PC-9 (cell line): ENCODE results near the gene ADAMTS3. TPM values are rescaled to one million over a fixed set of nuclear protein-coding genes. Genes with fewer than 3 reads are reported as not detected.

Source experiments
- BruUV-seq: library from RNA; stranded (reverse); fragments of 400-500 nt; replicated peaks from 2 replicates; lab custom pipeline; 2021; lab: Mats Ljungman, UMichigan
- CTCF ChIA-PET: fragments of 300-600 bp; sonication (Branson Sonifier 250); formaldehyde crosslinking; loops from one replicate; lab custom pipeline; 2022; ENCODE audit warnings: antibody characterized with exemption; lab: Charles Lee
- POLR2A ChIA-PET: fragments of 300-600 bp; sonication (Branson Sonifier 250); formaldehyde crosslinking; loops from one replicate; lab custom pipeline; 2022; ENCODE audit warnings: antibody characterized with exemption; ENCODE audit not compliant: unreplicated experiment; lab: Charles Lee
- DNase-seq, 2 experiments: peaks; one replicate each; pipeline versions ENCODE4 v3.0.0 to v3.0.0-alpha.2; 2015 to 2022; ENCODE audit warnings: mixed read lengths in 1 of 2
- H2AFZ ChIP-seq: fragments of 200-600 bp; sonication (generic); 2 replicates; pipeline ENCODE4 v1.8.1; 2017; ENCODE audit warnings: antibody characterized with exemption
- H3F3A ChIP-seq: fragments of 200-600 bp; sonication (generic); 2 replicates; pipeline ENCODE4 v1.8.1; 2017; ENCODE audit warnings: antibody characterized with exemption, mild to moderate bottlenecking, low read depth; ENCODE audit not compliant: insufficient read depth
- H3K27ac ChIP-seq: fragments of 200-600 bp; sonication (generic); 2 replicates; pipeline ENCODE4 v1.6.1; 2016; ENCODE audit warnings: mixed run types
- H3K27me3 ChIP-seq: fragments of 200-600 bp; sonication (generic); 2 replicates; pipeline ENCODE4 v1.6.1; 2016; ENCODE audit warnings: low read depth, mixed run types; ENCODE audit not compliant: insufficient read depth
- H3K36me3 ChIP-seq: fragments of 200-600 bp; sonication (generic); 2 replicates; pipeline ENCODE4 v1.6.1; 2016; ENCODE audit warnings: low read depth, mixed run types
- H3K4me1 ChIP-seq: fragments of 200-600 bp; sonication (generic); replicated peaks from 2 replicates; pipeline ENCODE4 v1.6.1; 2016; ENCODE audit warnings: mixed run types; ENCODE audit not compliant: insufficient read depth
- H3K4me2 ChIP-seq: fragments of 200-600 bp; sonication (generic); 2 replicates; pipeline ENCODE4 v1.6.1; 2017; ENCODE audit warnings: mixed run types
- H3K4me3 ChIP-seq: fragments of 200-600 bp; sonication (generic); 2 replicates; pipeline ENCODE4 v1.6.1; 2016; ENCODE audit warnings: mixed run types
- H3K79me2 ChIP-seq: fragments of 200-600 bp; sonication (generic); 2 replicates; pipeline ENCODE4 v1.6.1; 2017; ENCODE audit warnings: low read depth, mixed run types
- H3K9me2 ChIP-seq: fragments of 200-600 bp; sonication (generic); 2 replicates; pipeline ENCODE4 v1.8.1; 2017; ENCODE audit warnings: mild to moderate bottlenecking; ENCODE audit not compliant: insufficient read depth
- H3K9me3 ChIP-seq: fragments of 200-600 bp; sonication (generic); 2 replicates; pipeline ENCODE4 v1.8.1; 2016; ENCODE audit warnings: low read depth; ENCODE audit not compliant: insufficient read depth
- H4K20me1 ChIP-seq: fragments of 200-600 bp; sonication (generic); 2 replicates; pipeline ENCODE4 v1.8.1; 2017; ENCODE audit not compliant: insufficient read depth
- CTCF ChIP-seq: fragments of 200-600 bp; sonication (generic); conservative IDR thresholded peaks from 2 replicates; pipeline ENCODE4 v1.6.1; 2017; ENCODE audit warnings: mixed run types, antibody characterized with exemption, mild to moderate bottlenecking, moderate library complexity
- EZH2 ChIP-seq: fragments of 200-600 bp; sonication (generic); IDR thresholded peaks from 2 replicates; pipeline ENCODE4 v1.8.0; 2017; ENCODE audit warnings: antibody characterized with exemption, low read depth
- intact Hi-C: fragments of 100-400 bp; cut with micrococcal nuclease; formaldehyde crosslinking; loops from one replicate; pipeline ENCODE4 v1.10.0; 2022; ENCODE audit not compliant: unreplicated experiment
- total RNA-seq: library from RNA; stranded (reverse); gene quantifications from 2 replicates; pipeline ENCODE4 v1.2.3, GENCODE V29; 2021

ADAMTS3 gene
- total RNA-seq, 1 experiment from 2014 or later: 0.76 TPM

- intact Hi-C loops: no loop called here
- BruUV-seq: no TSS peak
These were observed 278.3 kb downstream of the ADAMTS3 start for GRCh38 chr4:72290737-72291136.

DNA sequence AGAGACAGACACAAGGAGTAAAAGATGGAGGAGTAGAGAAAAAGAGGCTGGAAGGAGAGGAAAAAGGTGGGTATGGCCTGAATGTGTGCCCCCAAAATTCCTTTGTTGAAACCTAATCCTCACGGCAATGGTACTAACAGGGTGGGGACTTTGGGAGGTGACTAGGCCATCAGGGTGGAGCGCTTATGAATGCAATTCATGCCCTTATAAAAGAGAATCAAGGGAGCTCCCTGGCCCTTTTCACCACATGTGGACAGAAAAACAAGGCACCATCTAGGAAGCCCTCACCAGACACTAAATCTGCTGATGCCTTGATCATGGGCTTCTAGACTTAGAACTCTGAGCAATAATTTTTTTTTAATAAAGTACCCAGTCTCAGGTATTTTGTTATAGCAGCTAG lies 282.1 kb downstream of the ADAMTS3 start:
- CTCF ChIA-PET: interaction anchor here (1.2 kb wide), 1 partner anchor 77 kb away, joined by 3 read pairs; no protein-coding TSS in a partner anchor
- POLR2A ChIA-PET: no interaction called here

More at GRCh38 chr4:72290737-72291136, 278.3 kb downstream of the ADAMTS3 start:
- Histone ChIP-seq H3K27ac (no peak overlapping the region), H2AFZ (no peak overlapping the region), H4K20me1 (no peaks in the 10 kb centered on the region), H3K9me2 (no peaks in the 10 kb centered on the region), H3K36me3 (no peaks in the 10 kb centered on the region), H3F3A (no peaks in the 10 kb centered on the region), H3K27me3 (no peaks in the 10 kb centered on the region), H3K9me3 (no peaks in the 10 kb centered on the region), H3K4me1 (no peaks in the 10 kb centered on the region), H3K4me2 (no peak overlapping the region), H3K4me3 (no peak overlapping the region), H3K79me2 (no peaks in the 10 kb centered on the region)
- TF ChIP-seq EZH2 (no peak), CTCF (no peak)
- DNase-seq: no peak
- CTCF ChIA-PET: no interaction called here
- POLR2A ChIA-PET: no interaction called here

GRCh38 chr4:72286185-72286584 lies 282.8 kb downstream of the ADAMTS3 start:
- no peak overlapping the region for H3K27ac ChIP-seq
- no peaks in the 10 kb centered on the region for H3K9me3 ChIP-seq
- H4K20me1 ChIP-seq: no peaks in the 10 kb centered on the region
- POLR2A ChIA-PET: no interaction called here
- no peak for DNase-seq
- H3F3A ChIP-seq: no peaks in the 10 kb centered on the region
- no TSS peak for BruUV-seq
- H3K4me1 ChIP-seq: no peaks in the 10 kb centered on the region
- CTCF ChIA-PET: interaction anchor here (0.5 to 1.2 kb wide), 4 partner anchors 76 to 520 kb away, joined by 3 to 5 read pairs (median 4); no protein-coding TSS in a partner anchor
- TF ChIP-seq EZH2: no peak
- peak; percentile 63 for TF ChIP-seq CTCF
- no peaks in the 10 kb centered on the region for H3K27me3 ChIP-seq
- intact Hi-C loops: loop anchor here (1.0 to 5.0 kb wide), 2 partner anchors 514 to 554 kb away; no protein-coding TSS in a partner anchor
- no peaks in the 10 kb centered on the region for H3K79me2 ChIP-seq
- no peak overlapping the region for H2AFZ ChIP-seq
- no peaks in the 10 kb centered on the region for H3K36me3 ChIP-seq
- H3K4me3 ChIP-seq: no peak overlapping the region
- H3K4me2 ChIP-seq: no peak overlapping the region
- no peaks in the 10 kb centered on the region for H3K9me2 ChIP-seq

More for the DNA sequence above, 282.1 kb downstream of the ADAMTS3 start:
- intact Hi-C loops: loop anchor here (1.0 to 5.0 kb wide), 2 partner anchors 515 to 555 kb away; no protein-coding TSS in a partner anchor
- H4K20me1 ChIP-seq: no peaks in the 10 kb centered on the region
- H3K9me2 ChIP-seq: no peaks in the 10 kb centered on the region
- no peaks in the 10 kb centered on the region for H3K27me3 ChIP-seq
- no peak overlapping the region for H2AFZ ChIP-seq
- H3K9me3 ChIP-seq: no peaks in the 10 kb centered on the region
- BruUV-seq: no TSS peak
- no peaks in the 10 kb centered on the region for H3K4me1 ChIP-seq
- no peak for DNase-seq
- no peak overlapping the region for H3K4me3 ChIP-seq
- H3K4me2 ChIP-seq: no peak overlapping the region
- TF ChIP-seq CTCF: no peak
- no peak for TF ChIP-seq EZH2
- no peaks in the 10 kb centered on the region for H3F3A ChIP-seq
- no peaks in the 10 kb centered on the region for H3K36me3 ChIP-seq
- no peaks in the 10 kb centered on the region for H3K79me2 ChIP-seq
- H3K27ac ChIP-seq: no peak overlapping the region
